PC-3 (cell line): ENCODE results near the gene ENDOV. TPM values are rescaled to one million over a fixed set of nuclear protein-coding genes. Genes with fewer than 3 reads are reported as not detected.

Experiments used
- ATAC-seq: fragments of 200-7000 bp; cut with Tn5 transposase; 2 replicates; pipeline ENCODE4 v1.9.1; 2020; ENCODE audit warnings: mild to moderate bottlenecking, moderate library complexity
- BruUV-seq: library from RNA; stranded (reverse); fragments of 400-500 nt; replicated peaks from 2 replicates; lab custom pipeline; 2021; lab: Mats Ljungman, UMichigan
- CTCF ChIA-PET: fragments of 300-600 bp; sonication (Branson Sonifier 250); formaldehyde crosslinking; loops from one replicate; lab custom pipeline; 2022; ENCODE audit warnings: antibody characterized with exemption; lab: Charles Lee
- POLR2A ChIA-PET: fragments of 300-600 bp; sonication (Branson Sonifier 250); formaldehyde crosslinking; loops from one replicate; lab custom pipeline; 2022; ENCODE audit warnings: antibody characterized with exemption; ENCODE audit not compliant: unreplicated experiment; lab: Charles Lee
- DNase-seq: peaks from one replicate; pipeline ENCODE4 v3.0.0-alpha.2; 2015
- H2AFZ ChIP-seq: fragments of 300-600 bp; sonication (generic); 2 replicates; pipeline ENCODE4 v1.6.0; 2016; ENCODE audit warnings: antibody characterized with exemption, low read length
- H3F3A ChIP-seq: fragments of 300-600 bp; sonication (generic); one replicate; pipeline ENCODE4 v1.6.0; 2017; ENCODE audit warnings: antibody characterized with exemption, low read length, control low read depth, mild to moderate bottlenecking; ENCODE audit not compliant: unreplicated experiment
- H3K27ac ChIP-seq: fragments of 300-600 bp; sonication (generic); 2 replicates; pipeline ENCODE4 v1.5.1; 2016; ENCODE audit warnings: mild to moderate bottlenecking, low read length
- H3K27me3 ChIP-seq: fragments of 300-600 bp; sonication (generic); 2 replicates; pipeline ENCODE4 v1.6.1; 2016; ENCODE audit warnings: low read length, mixed read lengths
- H3K36me3 ChIP-seq: fragments of 300-600 bp; sonication (generic); 2 replicates; pipeline ENCODE4 v1.6.1; 2016; ENCODE audit warnings: low read depth, mixed run types, low read length, mixed read lengths
- H3K4me1 ChIP-seq: fragments of 300-600 bp; sonication (generic); 2 replicates; pipeline ENCODE4 v1.5.1; 2016; ENCODE audit warnings: low read length; ENCODE audit not compliant: insufficient read depth
- H3K4me2 ChIP-seq: fragments of 300-600 bp; sonication (generic); 2 replicates; pipeline ENCODE4 v1.6.0; 2016; ENCODE audit warnings: low read length
- H3K4me3 ChIP-seq: fragments of 300-600 bp; sonication (generic); 2 replicates; pipeline ENCODE4 v1.5.1; 2016; ENCODE audit warnings: mild to moderate bottlenecking, low read length, mixed read lengths
- H3K79me2 ChIP-seq: fragments of 300-600 bp; sonication (generic); 2 replicates; pipeline ENCODE4 v1.6.1; 2017; ENCODE audit warnings: low read length, mixed read lengths
- H3K9ac ChIP-seq: fragments of 300-600 bp; sonication (generic); 2 replicates; pipeline ENCODE4 v1.6.0; 2016; ENCODE audit warnings: mild to moderate bottlenecking, low read length
- H3K9me2 ChIP-seq: fragments of 300-600 bp; sonication (generic); replicated peaks from 2 replicates; pipeline ENCODE4 v1.6.1; 2016; ENCODE audit warnings: mixed run types, low read length, mixed read lengths
- H3K9me3 ChIP-seq: fragments of 300-600 bp; sonication (generic); 2 replicates; pipeline ENCODE4 v1.6.1; 2016; ENCODE audit warnings: low read length, mixed read lengths
- H4K20me1 ChIP-seq: fragments of 300-600 bp; sonication (generic); 2 replicates; pipeline ENCODE4 v1.6.1; 2016; ENCODE audit warnings: low read length, mixed read lengths
- EZH2 ChIP-seq: fragments of 300-600 bp; sonication (generic); IDR thresholded peaks from one replicate; pipeline ENCODE4 v1.6.1; 2017; ENCODE audit warnings: antibody characterized with exemption, mild to moderate bottlenecking, low read length; ENCODE audit not compliant: unreplicated experiment
- EZH2phosphoT487 ChIP-seq: fragments of 300-600 bp; sonication (generic); IDR thresholded peaks from 2 replicates; pipeline ENCODE4 v1.6.1; 2018; ENCODE audit warnings: mild to moderate bottlenecking, antibody characterized with exemption, low read length, borderline replicate concordance
- intact Hi-C: fragments of 100-400 bp; cut with micrococcal nuclease; formaldehyde crosslinking; loops from 2 replicates; pipeline ENCODE4 v1.9.0; 2023
- total RNA-seq: library from RNA; depleted of rRNA; stranded (reverse); fragments of >200 nt; gene quantifications from 2 replicates; pipeline ENCODE4 v1.2.3, GENCODE V29; 2014
- TF ChIP-seq, protein P1 (sequence below): fragments of 300-600 bp; sonication (generic); conservative IDR thresholded peaks from 2 replicates; pipeline ENCODE4 v1.5.1; 2017; ENCODE audit warnings: antibody characterized with exemption, low read depth, mild to moderate bottlenecking, low read length

The ENDOV gene
- total RNA-seq, 1 experiment from 2014 or later = 57.9 TPM

DNA sequence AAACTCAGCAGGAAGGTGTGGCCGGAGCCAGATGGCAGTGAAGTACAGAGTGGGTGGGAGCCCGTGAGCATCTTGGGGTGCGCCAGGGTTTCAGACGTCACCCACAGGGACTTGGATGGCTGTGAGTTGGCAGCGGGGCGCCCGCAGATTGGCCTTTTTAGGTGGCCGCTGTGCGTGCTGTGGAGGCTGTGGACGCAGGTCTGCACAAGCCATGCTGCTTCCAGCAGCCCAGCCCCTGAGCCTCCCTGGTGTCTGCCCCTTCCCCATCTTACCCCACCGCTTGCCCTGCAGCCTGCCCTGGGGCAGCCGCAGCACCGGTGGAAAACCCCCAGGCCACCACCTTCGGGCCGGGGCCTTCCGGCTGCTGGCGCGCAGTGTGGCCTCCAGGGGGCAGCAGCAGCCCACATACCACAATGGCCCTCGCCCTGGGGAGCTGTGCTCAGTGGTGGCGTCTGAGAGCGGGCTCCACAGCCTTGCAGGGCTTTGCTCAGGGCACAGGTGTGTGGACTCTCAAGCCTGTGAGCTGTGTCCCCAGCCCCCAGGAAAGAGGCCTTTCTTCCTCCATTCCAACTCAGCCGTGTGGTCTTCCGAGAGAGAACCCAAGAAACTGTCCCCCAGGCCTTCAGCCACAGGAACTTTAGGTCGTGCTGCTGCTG lies 11.8 kb downstream of the ENDOV start:
- Histone ChIP-seq H3K36me3 (no peaks in the 10 kb centered on the region), H3K79me2 (no peaks in the 10 kb centered on the region), H2AFZ (no peak overlapping the region), H3K9ac (no peak overlapping the region), H3K9me3 (no peaks in the 10 kb centered on the region), H4K20me1 (no peaks in the 10 kb centered on the region), H3F3A (no peaks in the 10 kb centered on the region), H3K4me3 (no peak overlapping the region), H3K4me2 (no peak overlapping the region), H3K27me3 (no peaks in the 10 kb centered on the region), H3K9me2 (no peaks in the 10 kb centered on the region), H3K4me1 (no peaks in the 10 kb centered on the region; the same call in 1 of the 2 replicates), H3K27ac (no peak overlapping the region)
- no TSS peak for BruUV-seq
- TF ChIP-seq, protein P1, sequence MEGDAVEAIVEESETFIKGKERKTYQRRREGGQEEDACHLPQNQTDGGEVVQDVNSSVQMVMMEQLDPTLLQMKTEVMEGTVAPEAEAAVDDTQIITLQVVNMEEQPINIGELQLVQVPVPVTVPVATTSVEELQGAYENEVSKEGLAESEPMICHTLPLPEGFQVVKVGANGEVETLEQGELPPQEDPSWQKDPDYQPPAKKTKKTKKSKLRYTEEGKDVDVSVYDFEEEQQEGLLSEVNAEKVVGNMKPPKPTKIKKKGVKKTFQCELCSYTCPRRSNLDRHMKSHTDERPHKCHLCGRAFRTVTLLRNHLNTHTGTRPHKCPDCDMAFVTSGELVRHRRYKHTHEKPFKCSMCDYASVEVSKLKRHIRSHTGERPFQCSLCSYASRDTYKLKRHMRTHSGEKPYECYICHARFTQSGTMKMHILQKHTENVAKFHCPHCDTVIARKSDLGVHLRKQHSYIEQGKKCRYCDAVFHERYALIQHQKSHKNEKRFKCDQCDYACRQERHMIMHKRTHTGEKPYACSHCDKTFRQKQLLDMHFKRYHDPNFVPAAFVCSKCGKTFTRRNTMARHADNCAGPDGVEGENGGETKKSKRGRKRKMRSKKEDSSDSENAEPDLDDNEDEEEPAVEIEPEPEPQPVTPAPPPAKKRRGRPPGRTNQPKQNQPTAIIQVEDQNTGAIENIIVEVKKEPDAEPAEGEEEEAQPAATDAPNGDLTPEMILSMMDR = peak; percentile 99
- TF ChIP-seq EZH2phosphoT487 = no peak
- ChIA-PET CTCF (interaction anchor here (0.5 to 1.0 kb wide), 6 partner anchors 48 to 414 kb away, joined by 3 to 8 read pairs (median 4); no protein-coding TSS in a partner anchor), POLR2A (interaction anchor here (0.5 kb wide), 1 partner anchor 197 kb away, joined by 3 read pairs; no protein-coding TSS in a partner anchor)
- intact Hi-C loops = loop anchor here (1.0 to 5.0 kb wide), 2 partner anchors 149 to 546 kb away; no protein-coding TSS in a partner anchor
- peak; percentile 86 for ATAC-seq
- peak; percentile 82 for DNase-seq

DNA sequence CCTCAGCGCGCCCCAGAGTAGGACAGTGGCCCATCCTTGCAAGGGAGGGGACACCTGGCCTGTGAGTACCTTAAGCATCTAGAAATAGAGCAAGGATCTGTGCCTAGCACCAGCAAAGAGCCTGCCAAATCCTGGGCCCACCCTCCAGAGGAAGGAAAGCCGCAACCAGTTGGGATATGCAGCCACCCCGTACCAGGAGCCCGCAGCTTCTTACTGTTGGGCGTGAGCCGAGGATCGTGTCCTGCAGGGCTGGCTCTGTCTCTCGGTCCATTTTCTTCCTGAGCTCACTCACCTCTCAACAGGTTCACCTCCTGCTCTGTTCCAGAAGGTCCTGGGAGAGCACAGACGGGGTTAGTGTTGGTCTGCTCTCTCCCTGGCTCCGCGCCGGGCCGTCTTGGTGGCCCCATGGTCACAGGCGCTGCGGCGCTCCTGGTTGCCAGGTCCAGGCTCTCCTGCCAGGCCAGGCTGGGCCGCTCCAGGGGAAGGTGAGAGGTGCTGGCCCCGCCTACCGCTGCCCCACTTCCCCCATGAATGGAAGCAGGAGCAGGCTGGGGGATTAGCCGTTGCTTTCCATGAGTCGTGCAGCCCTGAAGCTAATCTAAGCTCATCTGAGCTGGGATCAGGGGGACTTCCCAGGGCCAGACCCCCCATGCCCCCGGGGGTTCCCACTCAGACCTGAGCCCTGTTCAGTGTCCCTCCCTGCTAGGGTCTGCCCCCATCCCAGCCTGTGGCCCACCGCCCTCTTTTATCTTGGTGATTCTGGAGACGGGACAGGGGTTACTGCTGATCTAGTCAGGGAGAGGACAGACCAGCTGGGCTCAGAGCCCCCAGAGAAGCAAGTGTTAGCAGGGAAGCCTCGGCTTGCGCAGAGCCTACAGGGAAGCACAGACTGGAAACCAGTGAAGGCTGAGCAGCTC lies 12.7 kb downstream of the ENDOV start:
- no peaks in the 10 kb centered on the region for H3K36me3 ChIP-seq
- no peaks in the 10 kb centered on the region; the same call in 1 of the 2 replicates for H3K4me1 ChIP-seq
- ATAC-seq (no peak), DNase-seq (no peak)
- no peak overlapping the region for H2AFZ ChIP-seq
- ChIA-PET CTCF (interaction anchor here (0.5 to 1.0 kb wide), 6 partner anchors 47 to 413 kb away, joined by 3 to 8 read pairs (median 4); no protein-coding TSS in a partner anchor), POLR2A (interaction anchor here (0.5 kb wide), 1 partner anchor 196 kb away, joined by 3 read pairs; no protein-coding TSS in a partner anchor)
- no peak overlapping the region for H3K4me2 ChIP-seq
- no peaks in the 10 kb centered on the region for H3K9me3 ChIP-seq
- no peaks in the 10 kb centered on the region for H3F3A ChIP-seq
- no peaks in the 10 kb centered on the region for H4K20me1 ChIP-seq
- no peaks in the 10 kb centered on the region for H3K9me2 ChIP-seq
- intact Hi-C loops = loop anchor here (1.0 to 5.0 kb wide), 2 partner anchors 148 to 545 kb away; no protein-coding TSS in a partner anchor
- H3K27me3 ChIP-seq = no peaks in the 10 kb centered on the region
- no peak overlapping the region for H3K27ac ChIP-seq
- TF ChIP-seq EZH2 (no peak), EZH2phosphoT487 (no peak)
- no peak overlapping the region for H3K4me3 ChIP-seq
- BruUV-seq = no TSS peak
- H3K79me2 ChIP-seq = no peaks in the 10 kb centered on the region
- H3K9ac ChIP-seq = no peak overlapping the region

DNA sequence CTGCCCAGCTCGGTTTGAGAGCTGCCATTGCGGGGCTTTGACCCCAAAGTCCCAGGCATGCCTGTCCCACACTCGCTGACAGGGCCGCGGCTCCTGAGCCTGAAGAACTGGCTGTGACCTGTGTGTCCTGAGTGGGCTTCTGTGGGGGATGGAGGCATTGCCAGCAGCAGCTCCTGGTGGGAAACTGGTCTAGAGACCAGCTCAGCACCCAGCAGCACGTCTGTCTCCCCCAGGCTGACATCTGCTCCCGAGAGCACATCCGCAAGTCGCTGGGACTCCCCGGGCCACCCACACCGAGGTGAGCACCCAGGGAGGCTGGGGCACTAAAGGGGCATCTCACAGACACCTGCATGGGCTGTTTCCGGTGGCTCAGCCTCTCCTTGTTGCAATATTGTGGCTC lies 13.4 kb downstream of the ENDOV start:
- Histone ChIP-seq H3K9me2 (no peaks in the 10 kb centered on the region), H3K27ac (no peak overlapping the region), H3K9ac (no peak overlapping the region), H3K4me2 (no peak overlapping the region), H2AFZ (no peak overlapping the region), H4K20me1 (no peaks in the 10 kb centered on the region), H3F3A (no peaks in the 10 kb centered on the region), H3K36me3 (no peaks in the 10 kb centered on the region), H3K4me1 (no peaks in the 10 kb centered on the region; the same call in 1 of the 2 replicates), H3K79me2 (no peaks in the 10 kb centered on the region), H3K9me3 (no peaks in the 10 kb centered on the region), H3K27me3 (no peaks in the 10 kb centered on the region), H3K4me3 (no peak overlapping the region)
- TF ChIP-seq, protein P1 = no peak
- no peak for TF ChIP-seq EZH2
- intact Hi-C loops = loop anchor here (5.0 kb wide), 1 partner anchor 544 kb away; no protein-coding TSS in a partner anchor
- no TSS peak for BruUV-seq
- no peak for DNase-seq
- no peak for ATAC-seq
- CTCF ChIA-PET = no interaction called here
- POLR2A ChIA-PET = interaction anchor here (0.6 kb wide), 1 partner anchor 259 kb away, joined by 3 read pairs; no protein-coding TSS in a partner anchor
